H9 (cell line): ENCODE measurements around the gene TBC1D25. TPM values are rescaled to one million over a fixed set of nuclear protein-coding genes. Genes with fewer than 3 reads are reported as not detected.
A peak's percentile ranks its signal among the peaks of the same experiment; 100 is the strongest.

Experiments
- DNase-seq: peaks from one replicate; pipeline ENCODE4 v3.0.0-alpha.2; 2017
- H2AFZ ChIP-seq: one replicate; pipeline ENCODE4 v1.6.1; 2013; ENCODE audit warnings: mild to moderate bottlenecking, low read length, control low read depth, moderate library complexity
- H2AK5ac ChIP-seq: 2 replicates; pipeline ENCODE4 v1.6.1; 2013; ENCODE audit warnings: low read length, control low read depth, mixed read lengths; ENCODE audit not compliant: insufficient read length
- H2BK120ac ChIP-seq: one replicate; pipeline ENCODE4 v1.6.1; 2013; ENCODE audit warnings: low read depth, mild to moderate bottlenecking, low read length, control low read depth, inconsistent platforms; ENCODE audit not compliant: poor library complexity, severe bottlenecking
- H2BK12ac ChIP-seq: 2 replicates; pipeline ENCODE4 v1.6.1; 2013; ENCODE audit warnings: low read length, control low read depth, mixed read lengths, low read depth; ENCODE audit not compliant: insufficient read length
- H2BK15ac ChIP-seq: 2 replicates; pipeline ENCODE4 v1.6.1; 2013; ENCODE audit warnings: low read depth, low read length, control low read depth
- H2BK20ac ChIP-seq: one replicate; pipeline ENCODE4 v1.6.1; 2013; ENCODE audit warnings: low read depth, mild to moderate bottlenecking, low read length, control low read depth, inconsistent platforms; ENCODE audit not compliant: poor library complexity, severe bottlenecking
- H2BK5ac ChIP-seq: 2 replicates; pipeline ENCODE4 v1.6.1; 2013; ENCODE audit warnings: low read length, control low read depth, mixed read lengths; ENCODE audit not compliant: insufficient read length
- H3K14ac ChIP-seq: 2 replicates; pipeline ENCODE4 v1.6.1; 2013; ENCODE audit warnings: low read length, control low read depth; ENCODE audit not compliant: insufficient read depth
- H3K18ac ChIP-seq: 2 replicates; pipeline ENCODE4 v1.6.1; 2013; ENCODE audit warnings: low read depth, mild to moderate bottlenecking, mixed read lengths, low read length, control low read depth; ENCODE audit not compliant: insufficient read length
- H3K23ac ChIP-seq: 2 replicates; pipeline ENCODE4 v1.6.1; 2013; ENCODE audit warnings: low read length, control low read depth, mixed read lengths, low read depth; ENCODE audit not compliant: insufficient read length
- H3K23me2 ChIP-seq: 2 replicates; pipeline ENCODE4 v1.6.1; 2013; ENCODE audit warnings: low read depth, mild to moderate bottlenecking, mixed read lengths, low read length, control low read depth; ENCODE audit not compliant: insufficient read length, poor library complexity, severe bottlenecking
- H3K27ac ChIP-seq: 2 replicates; pipeline ENCODE4 v1.5.1; 2013; ENCODE audit warnings: low read length, control low read depth, mixed read lengths, low read depth; ENCODE audit not compliant: insufficient read length
- H3K27me3 ChIP-seq: 2 replicates; pipeline ENCODE4 v1.6.1; 2013; ENCODE audit warnings: low read length, control low read depth, inconsistent platforms; ENCODE audit not compliant: insufficient read depth
- H3K4ac ChIP-seq: 2 replicates; pipeline ENCODE4 v1.6.1; 2013; ENCODE audit warnings: low read depth, mild to moderate bottlenecking, control low read depth, inconsistent platforms, low read length, moderate library complexity
- H3K4me1 ChIP-seq: 2 replicates; pipeline ENCODE4 v1.6.1; 2013; ENCODE audit warnings: low read length, control low read depth, inconsistent platforms; ENCODE audit not compliant: insufficient read depth
- H3K4me2 ChIP-seq: 2 replicates; pipeline ENCODE4 v1.6.1; 2013; ENCODE audit warnings: low read length, control low read depth, mixed read lengths; ENCODE audit not compliant: insufficient read length, insufficient read depth
- H3K56ac ChIP-seq: 2 replicates; pipeline ENCODE4 v1.6.1; 2013; ENCODE audit warnings: low read depth, mild to moderate bottlenecking, mixed read lengths, low read length, control low read depth; ENCODE audit not compliant: insufficient read length
- H3K79me1 ChIP-seq: 2 replicates; pipeline ENCODE4 v1.6.1; 2013; ENCODE audit warnings: low read depth, mild to moderate bottlenecking, moderate library complexity, low read length, control low read depth, inconsistent platforms; ENCODE audit not compliant: insufficient read depth, poor library complexity, severe bottlenecking
- H3K79me2 ChIP-seq: 2 replicates; pipeline ENCODE4 v1.6.1; 2013; ENCODE audit warnings: low read length, control low read depth, inconsistent platforms; ENCODE audit not compliant: insufficient read depth
- H3K9ac ChIP-seq: 2 replicates; pipeline ENCODE4 v1.6.1; 2013; ENCODE audit warnings: low read length, control low read depth, mixed read lengths; ENCODE audit not compliant: insufficient read length; ENCODE audit errors: extremely low read depth
- H3K9me3 ChIP-seq: one replicate; pipeline ENCODE4 v1.6.1; 2013; ENCODE audit warnings: low read depth, low read length, inconsistent platforms; ENCODE audit not compliant: control insufficient read depth
- H3T11ph ChIP-seq: one replicate; pipeline ENCODE4 v1.6.1; 2013; ENCODE audit warnings: mild to moderate bottlenecking, low read length, control low read depth, inconsistent platforms
- H4K20me1 ChIP-seq: one replicate; pipeline ENCODE4 v1.6.1; 2013; ENCODE audit not compliant: control insufficient read depth, insufficient read length, insufficient read depth
- H4K5ac ChIP-seq: 2 replicates; pipeline ENCODE4 v1.6.1; 2013; ENCODE audit warnings: low read depth, mild to moderate bottlenecking, mixed read lengths, low read length, control low read depth; ENCODE audit not compliant: insufficient read length
- H4K8ac ChIP-seq: replicated peaks from 2 replicates; pipeline ENCODE4 v1.6.1; 2013; ENCODE audit warnings: low read length, control low read depth, mixed read lengths, low read depth; ENCODE audit not compliant: insufficient read length
- H4K91ac ChIP-seq: 2 replicates; pipeline ENCODE4 v1.6.1; 2013; ENCODE audit warnings: low read depth, mild to moderate bottlenecking, moderate library complexity, mixed read lengths, low read length, control low read depth; ENCODE audit not compliant: insufficient read length
- H3K27ac Mint-ChIP-seq, 3 experiments: 2 replicates in 2 of 3; 3 replicates in 1 of 3; pipeline ENCODE4 v1.8.0; 2020 to 2021; ENCODE audit warnings: mixed read lengths in 3 of 3, mild to moderate bottlenecking in 1 of 3, moderate library complexity in 1 of 3
- H3K27me3 Mint-ChIP-seq: 2 replicates; pipeline ENCODE4 v1.8.0; 2021; ENCODE audit warnings: low read depth, mild to moderate bottlenecking, moderate library complexity, mixed read lengths
- H3K36me3 Mint-ChIP-seq, 3 experiments: 2 replicates in 2 of 3; 3 replicates in 1 of 3; pipeline ENCODE4 v1.8.0; 2020 to 2021; ENCODE audit warnings: low read depth in 3 of 3, mixed read lengths in 3 of 3; ENCODE audit not compliant: insufficient read depth in 1 of 3
- H3K4me1 Mint-ChIP-seq, 2 experiments: 2 replicates each; pipeline ENCODE4 v1.8.0; 2020; ENCODE audit warnings: mixed read lengths in 2 of 2
- H3K4me3 Mint-ChIP-seq, 2 experiments: 2 replicates in 1 of 2; 3 replicates in 1 of 2; pipeline ENCODE4 v1.8.0; 2020 to 2021; ENCODE audit warnings: mild to moderate bottlenecking in 2 of 2, mixed read lengths in 2 of 2, moderate library complexity in 1 of 2
- H3K9me3 Mint-ChIP-seq, 2 experiments: 2 replicates in 1 of 2; 3 replicates in 1 of 2; pipeline ENCODE4 v1.8.0; 2020; ENCODE audit warnings: mild to moderate bottlenecking in 2 of 2, mixed read lengths in 2 of 2, moderate library complexity in 1 of 2
- whole genome bisulfite sequencing: extraction: QIAGEN DNeasy Blood & Tissue Kit; methylation state at CpG from one replicate; pipeline ENCODE4 v1.1.7; 2013; ENCODE audit warnings: missing lambda C conversion rate, low lambda C conversion rate, mixed read lengths; ENCODE audit not compliant: insufficient read length; ENCODE audit errors: extremely low coverage; 5-methylcytosine and 5-hydroxymethylcytosine counted together
- total RNA-seq: library from RNA; stranded (reverse); gene quantifications from 2 replicates; pipeline ENCODE4 v1.2.1, GENCODE V29; 2021
- TF ChIP-seq, protein P1 (sequence below): fragments of 200-600 bp; sonication (generic); conservative IDR thresholded peaks from 3 replicates; pipeline ENCODE4 v1.8.0; 2021; ENCODE audit warnings: antibody characterized with exemption, mild to moderate bottlenecking

The TBC1D25 gene
- total RNA-seq, 1 experiment from 2014 or later: 10.2 TPM

DNA sequence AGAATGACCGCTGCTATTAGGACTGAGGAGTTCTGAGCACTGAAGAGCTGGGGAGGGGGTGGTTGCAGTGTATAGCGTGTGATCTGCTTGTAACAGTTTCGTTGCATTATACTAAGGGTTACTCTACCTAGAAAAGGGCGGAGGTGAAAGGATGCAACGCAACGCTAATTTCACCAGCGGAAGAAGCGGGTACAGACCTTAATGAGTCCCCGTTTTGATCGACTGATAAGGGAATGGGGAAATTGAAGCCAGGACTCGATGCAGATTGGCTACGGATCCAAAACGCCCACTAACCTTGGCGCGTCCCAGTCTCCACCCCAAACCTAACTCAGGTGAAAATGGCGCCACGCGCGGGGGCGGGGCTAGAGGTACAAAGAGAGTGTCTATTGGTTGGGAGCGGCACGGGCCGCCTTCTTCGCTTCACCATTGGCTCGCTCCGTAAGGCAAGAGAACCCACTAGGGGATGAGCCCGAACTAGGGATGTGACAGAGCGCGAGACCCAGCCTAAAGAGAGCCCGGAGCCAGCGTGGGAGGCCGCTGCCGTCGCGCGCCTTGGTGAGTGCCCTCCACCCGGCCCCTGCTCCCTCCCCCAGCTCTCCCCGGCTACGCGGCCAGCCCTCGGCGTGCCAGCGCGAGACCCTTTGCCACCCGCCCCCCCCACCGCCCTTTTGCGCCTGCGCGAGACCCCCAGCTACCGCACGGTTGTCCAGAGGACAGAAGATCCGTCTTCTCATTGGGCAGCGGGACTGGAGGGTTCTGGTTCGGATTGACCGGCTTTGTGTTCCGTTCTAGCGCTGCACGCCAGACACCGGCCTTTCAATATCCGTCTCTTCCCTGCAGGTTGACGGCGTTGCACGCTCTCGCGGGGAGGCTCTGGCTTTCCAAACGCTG is 17.9 kb upstream of the TBC1D25 start, which contains the start of gene EBP:
Gene EBP, plus strand, starts transcription at position 456 of the 891 bp plus-strand sequence. CDS start 1,964 bp downstream, outside the sequence.
- Mint-ChIP-seq H3K27ac (peak within 1 kb of the TSS; percentile 59 to 95 (median 93)), H3K9me3 (peaks cover 43 to 61% of the 10 kb centered on the region in 2 experiments), H3K27me3 (peaks cover 2% of the 10 kb centered on the region; the same call in 1 of the 2 replicates), H3K4me3 (peak within 1 kb of the TSS; percentile 83 to 92), H3K4me1 (peaks cover 8 to 11% of the 10 kb centered on the region in 2 experiments; a peak in 3 of 4 replicates), H3K36me3 (peaks cover 11 to 31% (median 22%) of the 10 kb centered on the region in 3 experiments)
- DNase-seq: peak; percentile 92
- H3K4me2 ChIP-seq: peak within 1 kb of the TSS; percentile 71
- H3K18ac ChIP-seq: no peak within 1 kb of the TSS
- no peak within 1 kb of the TSS for H2BK120ac ChIP-seq
- H3K4me1 ChIP-seq: no peaks in the 10 kb centered on the region
- no CpG with 5 or more reads among the region's 66 CpGs for WGBS
- H2AFZ ChIP-seq: no peak within 1 kb of the TSS
- H4K5ac ChIP-seq: no peak within 1 kb of the TSS
- H2BK15ac ChIP-seq: no peak within 1 kb of the TSS
- no peak within 1 kb of the TSS for H3K23ac ChIP-seq
- peaks cover 27% of the 10 kb centered on the region for H3K9me3 ChIP-seq
- H3K79me2 ChIP-seq: no peaks in the 10 kb centered on the region; the same call in 1 of the 2 replicates
- no peaks in the 10 kb centered on the region for H3K23me2 ChIP-seq
- H3K79me1 ChIP-seq: no peaks in the 10 kb centered on the region
- no peak within 1 kb of the TSS for H4K91ac ChIP-seq
- H2BK5ac ChIP-seq: no peak within 1 kb of the TSS
- peak within 1 kb of the TSS; percentile 84 for H3K9ac ChIP-seq
- H2BK20ac ChIP-seq: no peak within 1 kb of the TSS
- H3T11ph ChIP-seq: no peak within 1 kb of the TSS
- TF ChIP-seq, protein P1, sequence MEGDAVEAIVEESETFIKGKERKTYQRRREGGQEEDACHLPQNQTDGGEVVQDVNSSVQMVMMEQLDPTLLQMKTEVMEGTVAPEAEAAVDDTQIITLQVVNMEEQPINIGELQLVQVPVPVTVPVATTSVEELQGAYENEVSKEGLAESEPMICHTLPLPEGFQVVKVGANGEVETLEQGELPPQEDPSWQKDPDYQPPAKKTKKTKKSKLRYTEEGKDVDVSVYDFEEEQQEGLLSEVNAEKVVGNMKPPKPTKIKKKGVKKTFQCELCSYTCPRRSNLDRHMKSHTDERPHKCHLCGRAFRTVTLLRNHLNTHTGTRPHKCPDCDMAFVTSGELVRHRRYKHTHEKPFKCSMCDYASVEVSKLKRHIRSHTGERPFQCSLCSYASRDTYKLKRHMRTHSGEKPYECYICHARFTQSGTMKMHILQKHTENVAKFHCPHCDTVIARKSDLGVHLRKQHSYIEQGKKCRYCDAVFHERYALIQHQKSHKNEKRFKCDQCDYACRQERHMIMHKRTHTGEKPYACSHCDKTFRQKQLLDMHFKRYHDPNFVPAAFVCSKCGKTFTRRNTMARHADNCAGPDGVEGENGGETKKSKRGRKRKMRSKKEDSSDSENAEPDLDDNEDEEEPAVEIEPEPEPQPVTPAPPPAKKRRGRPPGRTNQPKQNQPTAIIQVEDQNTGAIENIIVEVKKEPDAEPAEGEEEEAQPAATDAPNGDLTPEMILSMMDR: no peak
- no peaks in the 10 kb centered on the region for H3K27me3 ChIP-seq
- H3K27ac ChIP-seq: peak within 1 kb of the TSS; percentile 34
- no peak within 1 kb of the TSS for H2BK12ac ChIP-seq
- no peak within 1 kb of the TSS for H3K56ac ChIP-seq
- H3K4ac ChIP-seq: no peak within 1 kb of the TSS
- no peak within 1 kb of the TSS for H3K14ac ChIP-seq
- H4K20me1 ChIP-seq: no peaks in the 10 kb centered on the region
- no peak within 1 kb of the TSS for H2AK5ac ChIP-seq
- H4K8ac ChIP-seq: no peak within 1 kb of the TSS
